Ascending aorta (tissue), 2 donors: Measurements from ENCODE around the gene CDKN2AIP. TPM values are rescaled to one million over a fixed set of nuclear protein-coding genes. Genes with fewer than 3 reads are reported as not detected.

Experiments
- DNase-seq, 2 donors: peaks; one replicate each; pipeline ENCODE4 v3.0.0-alpha.2; 2019; ENCODE audit warnings: low spot score in 2 of 2
- H3K27ac ChIP-seq, 2 donors: fragments of 200-600 bp; sonication (generic); one replicate each; pipeline ENCODE4 v1.5.1; 2016 to 2017; ENCODE audit warnings: mild to moderate bottlenecking in 1 of 2
- H3K27me3 ChIP-seq: fragments of 200-600 bp; sonication (generic); one replicate; pipeline ENCODE4 v1.5.1; 2017
- H3K36me3 ChIP-seq, 2 donors: fragments of 200-600 bp; sonication (generic); one replicate each; pipeline ENCODE4 v1.5.1; 2016
- H3K4me1 ChIP-seq, 2 donors: fragments of 200-600 bp; sonication (generic); one replicate each; pipeline ENCODE4 v1.5.1; 2016 to 2017; ENCODE audit warnings: mild to moderate bottlenecking in 1 of 2
- H3K4me3 ChIP-seq, 2 donors: fragments of 200-600 bp; sonication (generic); one replicate each; pipeline ENCODE4 v1.5.1; 2016 to 2017; ENCODE audit warnings: mild to moderate bottlenecking in 1 of 2
- H3K9me3 ChIP-seq, 2 donors: fragments of 200-600 bp; sonication (generic); one replicate each; pipeline ENCODE4 v1.5.1; 2016
- intact Hi-C: fragments of 100-400 bp; cut with DNase I; formaldehyde crosslinking; loops from one replicate; pipeline ENCODE4 v1.15.1; 2023
- total RNA-seq: library from RNA; depleted of rRNA; stranded (reverse); fragments of >200 nt; gene quantifications from one replicate; pipeline ENCODE4 v1.1.0, GENCODE V29; 2016
- TF ChIP-seq, protein P1 (sequence below), 3 experiments: fragments of 200-600 bp in 2 of 3; fragments of 450-650 bp in 1 of 3; sonication (generic) in 2 of 3; IDR thresholded peaks; one replicate each; pipeline ENCODE4 v1.5.1; 2016 to 2019; ENCODE audit warnings: antibody characterized with exemption in 3 of 3, mild to moderate bottlenecking in 1 of 3, moderate library complexity in 1 of 3

CDKN2AIP gene
- total RNA-seq, 1 donor from 2014 or later: 34.5 TPM

DNA sequence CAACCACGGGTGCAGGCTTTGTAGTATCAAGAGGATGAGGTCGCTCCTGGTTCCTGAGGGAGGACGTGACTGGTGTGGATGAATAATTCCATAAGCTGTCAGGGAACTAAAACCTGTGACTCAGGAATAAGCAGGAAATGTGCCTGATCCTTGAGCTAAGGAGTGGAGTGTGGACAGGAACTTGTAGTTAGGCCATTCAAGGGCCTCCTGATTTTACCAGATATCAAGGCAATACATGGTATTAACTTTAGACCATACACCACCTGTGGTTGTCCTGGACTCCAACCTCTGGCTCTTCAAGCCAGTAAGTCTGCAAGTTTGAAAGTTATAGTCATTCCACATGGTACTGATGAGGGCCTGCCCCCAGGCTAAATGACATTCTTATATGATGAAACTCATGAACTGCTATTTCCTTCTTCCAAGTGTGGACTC, 48.4 kb downstream of the CDKN2AIP start:
- Histone ChIP-seq H3K4me3 (no peak overlapping the region), H3K27me3 (no peaks in the 10 kb centered on the region), H3K27ac (no peak overlapping the region), H3K9me3 (peaks cover 0 to 4% of the 10 kb centered on the region in 2 donors), H3K36me3 (no peaks in the 10 kb centered on the region), H3K4me1 (no peaks in the 10 kb centered on the region)
- DNase-seq: no peak
- intact Hi-C loops: no loop called here
- TF ChIP-seq, protein P1, sequence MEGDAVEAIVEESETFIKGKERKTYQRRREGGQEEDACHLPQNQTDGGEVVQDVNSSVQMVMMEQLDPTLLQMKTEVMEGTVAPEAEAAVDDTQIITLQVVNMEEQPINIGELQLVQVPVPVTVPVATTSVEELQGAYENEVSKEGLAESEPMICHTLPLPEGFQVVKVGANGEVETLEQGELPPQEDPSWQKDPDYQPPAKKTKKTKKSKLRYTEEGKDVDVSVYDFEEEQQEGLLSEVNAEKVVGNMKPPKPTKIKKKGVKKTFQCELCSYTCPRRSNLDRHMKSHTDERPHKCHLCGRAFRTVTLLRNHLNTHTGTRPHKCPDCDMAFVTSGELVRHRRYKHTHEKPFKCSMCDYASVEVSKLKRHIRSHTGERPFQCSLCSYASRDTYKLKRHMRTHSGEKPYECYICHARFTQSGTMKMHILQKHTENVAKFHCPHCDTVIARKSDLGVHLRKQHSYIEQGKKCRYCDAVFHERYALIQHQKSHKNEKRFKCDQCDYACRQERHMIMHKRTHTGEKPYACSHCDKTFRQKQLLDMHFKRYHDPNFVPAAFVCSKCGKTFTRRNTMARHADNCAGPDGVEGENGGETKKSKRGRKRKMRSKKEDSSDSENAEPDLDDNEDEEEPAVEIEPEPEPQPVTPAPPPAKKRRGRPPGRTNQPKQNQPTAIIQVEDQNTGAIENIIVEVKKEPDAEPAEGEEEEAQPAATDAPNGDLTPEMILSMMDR (IDR thresholded peaks at IDR 0.05): no peak

DNA sequence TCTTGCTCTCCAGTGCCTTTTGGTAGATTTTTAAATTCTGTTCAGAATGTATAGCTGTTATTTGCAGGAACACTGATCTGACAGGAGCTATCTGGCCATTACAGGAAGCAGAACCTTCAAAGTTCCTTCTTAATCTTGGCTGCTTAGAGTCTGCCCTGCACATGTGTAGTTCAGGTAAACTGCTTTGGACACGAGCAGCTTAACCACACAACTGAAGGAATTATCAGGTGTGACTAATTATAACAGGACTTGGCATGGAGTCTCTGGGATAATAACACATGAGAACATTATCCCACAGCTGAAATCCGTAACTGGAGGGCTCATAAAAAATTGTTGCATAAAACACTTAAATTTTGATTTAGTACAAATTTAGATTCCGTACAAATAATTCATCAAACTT, 48.8 kb downstream of the CDKN2AIP start:
- DNase-seq: no peak
- Histone ChIP-seq H3K36me3 (no peaks in the 10 kb centered on the region), H3K27me3 (no peaks in the 10 kb centered on the region), H3K4me3 (no peak overlapping the region), H3K4me1 (no peaks in the 10 kb centered on the region), H3K27ac (no peak overlapping the region), H3K9me3 (peaks cover 0 to 4% of the 10 kb centered on the region in 2 donors)
- TF ChIP-seq, protein P1 (IDR thresholded peaks at IDR 0.05): no peak
- intact Hi-C loops: no loop called here

- no peaks in the 10 kb centered on the region for H3K36me3 ChIP-seq
- H3K4me1 ChIP-seq: no peaks in the 10 kb centered on the region
- TF ChIP-seq, protein P1 (IDR thresholded peaks at IDR 0.05): no peak
- H3K4me3 ChIP-seq: no peak overlapping the region
- no peak overlapping the region for H3K27ac ChIP-seq
- intact Hi-C loops: no loop called here
- H3K9me3 ChIP-seq: peaks cover 0 to 4% of the 10 kb centered on the region in 2 donors
- no peaks in the 10 kb centered on the region for H3K27me3 ChIP-seq
- no peak for DNase-seq
Observed at GRCh38 chr4:183495184-183495583, 50.7 kb downstream of the CDKN2AIP start.

Other genes with a start within 250 kb of the CDKN2AIP start
- gene CLDN22, start 124.4 kb upstream of the CDKN2AIP start, total RNA-seq: not detected
- not detected for gene CLDN24, start 122.2 kb upstream of the CDKN2AIP start, total RNA-seq
- gene ING2, start 60.4 kb downstream of the CDKN2AIP start, total RNA-seq: 6.9 TPM
- 38.6 TPM for gene RWDD4, start 214.5 kb downstream of the CDKN2AIP start, total RNA-seq
- 124 TPM for gene TRAPPC11, start 214.7 kb downstream of the CDKN2AIP start, total RNA-seq